HepG2 (cell line): ENCODE data around the gene PREX1. TPM values are rescaled to one million over a fixed set of nuclear protein-coding genes. Genes with fewer than 3 reads are reported as not detected.

Source experiments
- ATAC-seq: fragments of 200-7000 bp; cut with Tn5 transposase; 3 replicates; pipeline ENCODE4 v1.9.1; 2020; ENCODE audit warnings: mild to moderate bottlenecking, moderate library complexity
- BruUV-seq: library from RNA; stranded (reverse); fragments of 400-500 nt; replicated peaks from 2 replicates; lab custom pipeline; 2021; lab: Mats Ljungman, UMichigan
- CTCF ChIA-PET: fragments of 300-600 bp; formaldehyde crosslinking; extraction: SDS; loops from one replicate; lab custom pipeline; 2021; ENCODE audit warnings: low total read pairs, inconsistent platforms, low intra/inter-chr PET ratio; lab: Yijun Ruan, JAX
- POLR2A ChIA-PET: fragments of 350-600 bp; sonication (Branson Sonifier 250); formaldehyde crosslinking; loops from one replicate; lab custom pipeline; 2020; ENCODE audit warnings: antibody characterized with exemption, inconsistent platforms; lab: Yijun Ruan, JAX
- DNase-seq: peaks from one replicate; pipeline ENCODE4 v3.0.0-alpha.2; 2015; ENCODE audit warnings: low spot score
- FAIRE-seq: peaks from 3 replicates; lab custom pipeline; 2011; peaks lifted over from hg19 to GRCh38; lab: Jason Lieb, UNC
- H2AFZ ChIP-seq: one replicate; pipeline ENCODE4 v1.6.1; 2011; ENCODE audit warnings: low read length, inconsistent platforms
- H3K27ac ChIP-seq: fragments of 300-600 bp; 3 replicates; pipeline ENCODE4 v1.8.0; 2011; ENCODE audit warnings: mixed run types, mild to moderate bottlenecking, mixed read lengths, low read length, inconsistent platforms; ENCODE audit not compliant: insufficient read depth; ENCODE audit errors: extremely low read length
- H3K27me3 ChIP-seq, 2 experiments: fragments of 200-600 bp in 1 of 2; 2 replicates in 1 of 2; 3 replicates in 1 of 2; pipeline versions ENCODE4 v1.6.0 to v1.8.0; 2011; ENCODE audit warnings: low read length in 2 of 2, mild to moderate bottlenecking in 2 of 2, moderate library complexity in 2 of 2, inconsistent platforms in 1 of 2; ENCODE audit not compliant: insufficient read depth in 2 of 2, control insufficient read depth in 1 of 2
- H3K36me3 ChIP-seq, 2 experiments: fragments of 200-600 bp in 1 of 2; replicated peaks in 1 of 2; 2 replicates in 1 of 2; 3 replicates in 1 of 2; pipeline versions ENCODE4 v1.5.1 to v1.8.0; 2011; ENCODE audit warnings: low read length in 2 of 2, inconsistent platforms in 1 of 2; ENCODE audit not compliant: insufficient read depth in 2 of 2, control insufficient read depth in 1 of 2
- H3K4me1 ChIP-seq: 2 replicates; pipeline ENCODE4 v1.5.1; 2012; ENCODE audit warnings: low read length, inconsistent platforms; ENCODE audit not compliant: insufficient read depth
- H3K4me2 ChIP-seq: 2 replicates; pipeline ENCODE4 v1.6.0; 2011; ENCODE audit warnings: low read depth, low read length, inconsistent platforms
- H3K4me3 ChIP-seq, 3 experiments: fragments of 200-600 bp in 1 of 3; sonication (generic), shearing (Covaris generic) in 1 of 3; replicated peaks in 1 of 3; 2 replicates each; pipeline ENCODE4 v1.5.1; 2011 to 2016; ENCODE audit warnings: low read length in 3 of 3, inconsistent platforms in 2 of 3, low read depth in 2 of 3, mild to moderate bottlenecking in 2 of 3, control low read depth in 1 of 3, mixed read lengths in 1 of 3; ENCODE audit not compliant: insufficient read depth in 1 of 3
- H3K79me2 ChIP-seq: one replicate; pipeline ENCODE4 v1.6.1; 2011; ENCODE audit warnings: low read length, inconsistent platforms; ENCODE audit not compliant: insufficient read depth
- H3K9ac ChIP-seq: 2 replicates; pipeline ENCODE4 v1.6.0; 2011; ENCODE audit warnings: mild to moderate bottlenecking, low read depth, low read length, inconsistent platforms; ENCODE audit not compliant: insufficient read depth
- H3K9me3 ChIP-seq: 2 replicates; pipeline ENCODE4 v1.5.1; 2012; ENCODE audit warnings: mild to moderate bottlenecking, low read length
- H4K20me1 ChIP-seq: 2 replicates; pipeline ENCODE4 v1.6.0; 2011; ENCODE audit warnings: inconsistent platforms, mild to moderate bottlenecking, low read length, moderate library complexity; ENCODE audit not compliant: insufficient read depth
- GATAD1 ChIP-seq: IDR thresholded peaks from 2 replicates; pipeline ENCODE4 v1.6.1; 2016; ENCODE audit warnings: missing genetic modification reagents, missing compliant biosample characterization
- HHEX ChIP-seq: IDR thresholded peaks from 2 replicates; pipeline ENCODE4 v1.6.1; 2016; ENCODE audit warnings: control low read depth
- LRRFIP1 ChIP-seq: sonication (generic); formaldehyde crosslinking; conservative IDR thresholded peaks from 2 replicates; pipeline ENCODE4 v1.4.0; 2020; ENCODE audit warnings: missing genetic modification reagents
- MAFG ChIP-seq: sonication (generic); formaldehyde crosslinking; IDR thresholded peaks from 2 replicates; pipeline ENCODE4 v1.5.1; 2020; ENCODE audit warnings: mild to moderate bottlenecking, missing genetic modification reagents
- NR2F1 ChIP-seq, 2 experiments: fragments of 450-650 bp in 1 of 2; formaldehyde crosslinking in 1 of 2; IDR thresholded peaks; 2 replicates each; pipeline versions ENCODE4 v1.5.0 to v1.6.1; 2016 to 2020; ENCODE audit warnings: mild to moderate bottlenecking in 1 of 2, missing compliant biosample characterization in 1 of 2, missing genetic modification reagents in 1 of 2, moderate library complexity in 1 of 2
- RBM22 ChIP-seq: fragments of 200-400 bp; formaldehyde crosslinking; optimal IDR thresholded peaks from 2 replicates; pipeline ENCODE3; 2017; ENCODE audit warnings: mild to moderate bottlenecking, low read length, moderate library complexity
- SAP130 ChIP-seq: IDR thresholded peaks from 2 replicates; pipeline ENCODE4 v1.6.1; 2016; ENCODE audit warnings: low read depth
- ZBTB3 ChIP-seq: sonication (generic); formaldehyde crosslinking; IDR thresholded peaks from 2 replicates; pipeline ENCODE4 v1.4.0; 2020; ENCODE audit warnings: low read depth, mild to moderate bottlenecking, moderate library complexity, missing genetic modification reagents, borderline replicate concordance
- ZNF124 ChIP-seq: sonication (generic); formaldehyde crosslinking; IDR thresholded peaks from 2 replicates; pipeline ENCODE4 v1.4.0; 2020; ENCODE audit warnings: missing genetic modification reagents
- ZNF180 ChIP-seq: sonication (generic); formaldehyde crosslinking; IDR thresholded peaks from 2 replicates; pipeline ENCODE4 v1.4.0; 2020; ENCODE audit warnings: low read depth, missing genetic modification reagents, borderline replicate concordance
- ZNF34 ChIP-seq: sonication (generic); formaldehyde crosslinking; IDR thresholded peaks from 2 replicates; pipeline ENCODE4 v1.4.0; 2020; ENCODE audit warnings: mild to moderate bottlenecking, missing genetic modification reagents, borderline replicate concordance
- WGBS: methylation state at CpG from one replicate; pipeline ENCODE4 v1.1.6; 2017; ENCODE audit warnings: low lambda C conversion rate; 5-methylcytosine and 5-hydroxymethylcytosine counted together
- in situ Hi-C: cut with HindIII; loops from 2 replicates; pipeline ENCODE4 v1.10.0; 2017; ENCODE audit warnings: low pct_unique_long_range_greater_than_20kb; ENCODE audit not compliant: extremely low pct_ligation_motif_present
- intact Hi-C: fragments of 100-400 bp; cut with micrococcal nuclease; formaldehyde crosslinking; loops from one replicate; pipeline ENCODE4 v1.10.0; 2022; ENCODE audit not compliant: unreplicated experiment
- polyA plus RNA-seq, 8 experiments: library from polyadenylated mRNA; depleted of rRNA in 3 of 8; stranded (reverse) in 7 of 8; unstranded in 1 of 8; fragments of >200 nt; fragmentation: Illumina TruSeq in 4 of 8; extraction: Trizol in 4 of 8; gene quantifications; 2 replicates each; pipeline versions ENCODE4 v1.2.1 to v1.2.3, GENCODE V29; 2011 to 2016; ENCODE audit warnings: low read depth in 4 of 8, missing spikeins in 1 of 8, mixed read lengths in 1 of 8; ENCODE audit not compliant: insufficient read depth in 1 of 8
- total RNA-seq, 5 experiments: library from RNA; depleted of rRNA; stranded (reverse); fragments of >200 nt; fragmentation: Illumina TruSeq; extraction: Trizol; gene quantifications; 2 replicates each; pipeline ENCODE4 v1.2.3, GENCODE V29; 2016; ENCODE audit warnings: low read depth in 1 of 5

PREX1 gene
- total and polyA plus RNA-seq, 2 of the 13 experiments (the other 11 are each of a cell fraction or from before 2014, with no cell fraction given), result 0.02 to 0.04 TPM

- Histone ChIP-seq H3K79me2 (no peaks in the 10 kb centered on the region), H3K4me1 (peaks cover 17% of the 10 kb centered on the region), H3K27me3 (peaks cover 5 to 41% of the 10 kb centered on the region in 2 experiments; a peak in 4 of 5 replicates), H3K36me3 (no peaks in the 10 kb centered on the region), H4K20me1 (no peaks in the 10 kb centered on the region), H3K27ac (no peak overlapping the region), H2AFZ (no peak overlapping the region), H3K4me3 (no peak overlapping the region), H3K4me2 (no peak overlapping the region), H3K9ac (no peak overlapping the region), H3K9me3 (no peaks in the 10 kb centered on the region)
- intact Hi-C loops (no loop called here), in situ Hi-C loops (no loop called here)
- CTCF ChIA-PET, result no interaction called here
- WGBS, result 23% methylated on average over 10 of the region's 10 CpGs
- BruUV-seq, result no TSS peak
- TF ChIP-seq ZNF180 (no peak), NR2F1 (CRISPR knock-in tag; IDR thresholded peaks at IDR 0.05) (no peak), RBM22 (no peak), ZBTB3 (no peak), MAFG (no peak), ZNF34 (no peak), SAP130 (CRISPR knock-in tag) (no peak), HHEX (CRISPR knock-in tag) (no peak), ZNF124 (CRISPR knock-in tag) (no peak), LRRFIP1 (CRISPR knock-in tag) (no peak), GATAD1 (CRISPR knock-in tag) (no peak)
- no peak for DNase-seq
- FAIRE-seq, result no peak
- POLR2A ChIA-PET, result no interaction called here
- no peak for ATAC-seq
Measured at GRCh38 chr20:48687117-48687800, 140.5 kb downstream of the PREX1 start.
